Left forelimb (tissue), 1 donor: ENCODE data around the gene SELENOV.
A peak's percentile ranks its signal among the peaks of the same experiment; 100 is the strongest.
"Not testable (repeated sequence)": the region's sequence is repeated elsewhere in the genome, so short reads cannot be mapped to it uniquely, and the experiment has no call there.

ENCODE experiments used
- DNase-seq: peaks from one replicate; pipeline ENCODE4 v3.0.0-alpha.2; 2018; ENCODE audit warnings: low spot score

SELENOV gene, protein sequence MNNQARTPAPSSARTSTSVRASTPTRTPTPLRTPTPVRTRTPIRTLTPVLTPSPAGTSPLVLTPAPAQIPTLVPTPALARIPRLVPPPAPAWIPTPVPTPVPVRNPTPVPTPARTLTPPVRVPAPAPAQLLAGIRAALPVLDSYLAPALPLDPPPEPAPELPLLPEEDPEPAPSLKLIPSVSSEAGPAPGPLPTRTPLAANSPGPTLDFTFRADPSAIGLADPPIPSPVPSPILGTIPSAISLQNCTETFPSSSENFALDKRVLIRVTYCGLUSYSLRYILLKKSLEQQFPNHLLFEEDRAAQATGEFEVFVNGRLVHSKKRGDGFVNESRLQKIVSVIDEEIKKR

DNA sequence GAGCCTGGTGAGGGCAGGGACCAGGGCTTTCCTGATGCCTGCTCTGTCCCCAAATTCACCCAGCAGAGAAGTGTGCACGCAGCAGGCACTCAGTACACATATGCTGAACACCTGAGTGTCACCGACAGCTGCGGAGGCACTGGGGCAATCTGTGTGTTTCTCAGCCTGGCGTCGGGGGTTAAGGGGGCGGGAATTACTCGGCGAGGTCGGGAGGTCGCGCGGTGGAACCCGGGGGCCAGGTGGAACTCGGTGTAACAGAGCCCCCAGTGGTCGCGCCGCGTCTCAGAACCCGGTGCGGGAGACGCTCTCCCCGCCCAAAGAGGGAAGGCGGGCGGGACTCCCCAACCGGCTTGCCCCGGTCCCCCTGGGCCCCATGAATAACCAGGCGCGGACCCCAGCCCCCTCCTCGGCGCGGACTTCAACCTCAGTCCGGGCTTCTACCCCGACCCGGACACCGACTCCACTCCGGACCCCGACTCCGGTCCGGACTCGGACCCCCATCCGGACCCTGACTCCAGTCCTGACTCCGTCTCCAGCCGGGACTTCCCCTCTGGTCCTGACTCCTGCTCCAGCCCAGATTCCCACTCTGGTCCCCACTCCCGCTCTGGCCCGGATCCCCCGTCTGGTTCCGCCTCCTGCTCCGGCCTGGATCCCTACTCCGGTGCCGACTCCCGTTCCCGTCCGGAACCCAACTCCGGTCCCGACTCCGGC lies at the start of gene SELENOV:
SELENOV (plus strand) TSS at position 300 of the 711 bp plus-strand sequence; CDS start at position 374, 74 bp downstream.
- no peak for DNase-seq

DNA sequence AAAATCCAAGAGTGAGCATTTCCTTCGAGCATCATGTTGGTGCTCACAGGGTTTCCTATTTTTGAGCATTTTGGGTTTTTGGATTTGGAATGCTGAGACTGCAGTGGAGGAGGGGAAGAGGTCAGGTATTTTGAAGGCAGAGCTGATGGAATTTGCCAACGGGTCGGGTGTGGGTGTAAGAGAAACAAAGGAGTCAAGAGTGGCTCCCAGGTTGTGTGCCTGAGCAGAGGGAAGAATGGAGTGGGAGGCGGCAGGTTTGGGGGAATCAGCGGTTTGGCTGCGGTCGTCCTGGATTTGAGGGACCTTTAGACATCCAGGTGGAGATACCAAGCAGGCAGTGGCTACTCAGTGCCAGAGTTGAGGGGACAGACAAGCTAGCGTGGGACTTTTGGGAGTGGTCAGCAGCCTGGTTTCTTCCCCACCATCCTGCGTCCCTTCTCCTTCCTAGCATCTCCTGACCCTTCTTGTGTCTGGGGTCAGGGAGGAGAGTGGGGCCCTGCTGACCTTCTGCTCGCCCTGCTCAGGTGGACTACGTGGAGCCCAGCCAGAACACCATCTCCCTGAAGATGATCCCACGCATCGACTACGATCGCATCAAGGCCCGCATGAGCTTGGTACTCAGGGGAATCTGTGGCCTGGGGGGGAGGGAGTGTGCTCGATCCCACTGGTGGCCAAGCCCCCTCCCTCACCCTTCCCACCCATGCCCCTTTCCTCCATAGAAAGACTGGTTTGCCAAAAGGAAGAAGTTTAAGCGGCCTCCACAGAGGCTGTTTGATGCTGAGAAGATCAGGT lies 48.8 kb upstream of the SELENOV start:
- no peak for DNase-seq

DNA sequence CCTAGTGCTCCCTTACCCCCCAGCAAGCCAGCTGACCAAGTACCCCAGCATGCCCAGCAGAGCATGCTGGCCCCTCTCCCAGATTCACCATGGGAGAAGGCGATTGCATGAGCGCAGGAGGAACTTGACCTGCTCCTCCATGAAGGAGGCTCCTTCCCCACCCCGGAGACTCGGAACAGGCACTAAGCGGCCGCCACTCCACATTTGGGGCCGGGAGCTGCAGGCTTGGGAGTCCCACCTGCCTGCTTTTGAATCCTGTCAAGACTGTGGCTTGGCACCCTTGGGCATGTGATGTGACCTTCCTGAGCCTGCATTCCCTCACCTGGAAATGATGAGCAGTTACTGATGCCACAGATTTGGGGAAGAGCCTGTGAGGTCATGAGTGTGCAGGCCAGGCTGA lies 47.0 kb upstream of the SELENOV start:
- no peak for DNase-seq

DNA sequence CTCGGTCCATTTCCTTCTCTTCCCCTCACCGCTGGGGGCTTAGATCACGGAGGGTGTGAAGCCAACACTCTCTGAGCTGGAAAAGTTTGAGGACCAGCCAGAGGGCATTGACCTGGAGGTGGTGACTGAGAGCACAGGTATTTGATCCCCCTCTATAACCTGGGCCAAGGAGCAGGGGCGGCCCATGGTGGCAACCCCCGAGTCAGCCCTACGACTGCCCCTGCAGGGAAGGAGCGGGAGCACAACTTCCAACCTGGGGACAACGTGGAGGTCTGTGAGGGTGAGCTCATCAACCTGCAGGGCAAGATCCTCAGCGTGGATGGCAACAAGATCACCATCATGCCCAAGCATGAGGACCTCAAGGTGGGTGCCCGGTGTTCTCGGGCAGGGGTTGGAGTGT lies 45.9 kb upstream of the SELENOV start:
- DNase-seq: no peak

DNA sequence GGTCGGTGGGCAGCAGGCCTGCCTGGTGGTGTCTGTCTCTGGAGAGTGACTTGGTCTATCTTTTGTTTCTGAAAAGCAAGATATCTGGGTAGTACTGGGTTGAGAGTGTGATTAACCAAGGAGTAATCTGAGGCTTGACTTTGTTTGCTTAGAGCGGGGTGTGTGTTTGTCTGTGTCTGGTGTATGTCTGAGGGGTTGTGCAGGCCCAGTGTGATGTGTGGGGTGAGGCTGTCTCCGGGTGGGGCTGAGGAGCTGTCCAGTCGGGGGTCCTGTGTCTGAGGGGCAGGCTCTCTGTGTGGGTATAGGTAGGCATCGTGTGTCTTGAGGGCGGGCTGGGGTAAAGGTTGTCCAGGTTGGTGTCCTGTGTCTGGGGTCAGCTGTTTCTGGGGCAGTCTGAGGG lies 45.4 kb upstream of the SELENOV start:
- no peak for DNase-seq

DNA sequence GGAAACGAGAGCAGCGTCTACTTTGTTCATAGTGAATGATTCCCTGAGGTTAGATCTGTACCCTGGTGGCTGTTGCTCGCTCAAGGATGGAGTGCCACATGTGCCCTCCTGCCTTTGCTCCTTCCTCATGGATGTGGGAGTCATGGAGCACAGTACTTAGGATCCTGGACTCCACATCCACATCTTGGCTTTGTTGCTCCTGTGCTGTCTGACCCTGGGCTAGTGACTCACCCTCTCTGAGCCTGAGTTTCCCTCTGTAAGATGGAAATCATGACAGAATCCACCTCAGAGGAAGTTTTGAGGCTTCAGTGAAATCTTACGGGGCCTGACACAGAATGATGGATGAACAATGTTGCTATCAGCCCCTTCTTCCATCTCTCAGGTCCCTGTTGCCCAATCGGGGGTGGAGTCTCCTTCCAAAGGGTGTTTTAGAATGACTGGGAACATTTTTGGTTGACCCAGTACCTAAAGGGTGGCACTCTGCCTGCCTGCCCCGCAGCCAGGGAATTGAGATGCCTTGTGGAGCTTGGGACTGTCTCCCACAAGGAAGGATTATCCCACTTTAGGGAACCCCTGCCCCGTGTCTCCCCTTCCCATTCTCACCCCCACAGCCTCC lies 44.1 kb upstream of the SELENOV start:
- no peak for DNase-seq

DNA sequence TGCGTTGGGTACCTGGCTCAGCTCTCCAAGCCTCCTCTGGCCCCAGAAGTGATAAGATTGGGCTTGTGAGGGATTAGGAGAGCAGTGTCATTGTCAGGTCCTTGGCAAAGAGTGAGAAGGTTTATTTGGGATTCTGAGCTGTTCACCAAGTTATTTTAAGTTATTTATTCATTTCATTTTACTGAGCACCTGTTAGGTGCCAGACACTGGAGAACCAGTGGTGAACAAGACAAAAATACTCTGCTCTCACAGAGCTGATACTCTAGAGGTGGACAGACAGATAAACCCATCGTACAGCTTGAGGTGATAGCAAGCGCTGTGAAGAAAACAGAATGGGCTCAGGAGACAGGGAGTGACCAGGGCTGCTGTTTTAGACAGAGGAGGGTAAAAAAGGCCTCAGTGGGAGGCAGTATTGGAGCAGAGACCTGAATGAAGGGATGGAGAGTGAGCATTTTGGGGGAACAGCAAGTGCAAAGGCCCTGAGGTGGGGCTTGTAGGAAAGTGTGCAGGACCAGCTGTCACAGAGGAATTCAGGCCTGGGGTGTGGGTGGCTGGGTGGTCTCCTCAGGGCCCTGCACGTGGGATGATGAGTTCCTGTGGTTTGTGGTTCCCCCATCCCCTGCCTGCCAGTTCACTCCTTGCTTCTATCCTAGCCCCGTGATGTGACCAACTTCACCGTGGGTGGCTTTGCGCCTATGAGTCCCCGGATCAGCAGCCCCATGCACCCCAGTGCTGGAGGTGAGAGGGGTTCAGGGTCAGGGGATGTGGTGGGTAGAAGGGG lies 43.0 kb upstream of the SELENOV start:
- DNase-seq: no peak

DNA sequence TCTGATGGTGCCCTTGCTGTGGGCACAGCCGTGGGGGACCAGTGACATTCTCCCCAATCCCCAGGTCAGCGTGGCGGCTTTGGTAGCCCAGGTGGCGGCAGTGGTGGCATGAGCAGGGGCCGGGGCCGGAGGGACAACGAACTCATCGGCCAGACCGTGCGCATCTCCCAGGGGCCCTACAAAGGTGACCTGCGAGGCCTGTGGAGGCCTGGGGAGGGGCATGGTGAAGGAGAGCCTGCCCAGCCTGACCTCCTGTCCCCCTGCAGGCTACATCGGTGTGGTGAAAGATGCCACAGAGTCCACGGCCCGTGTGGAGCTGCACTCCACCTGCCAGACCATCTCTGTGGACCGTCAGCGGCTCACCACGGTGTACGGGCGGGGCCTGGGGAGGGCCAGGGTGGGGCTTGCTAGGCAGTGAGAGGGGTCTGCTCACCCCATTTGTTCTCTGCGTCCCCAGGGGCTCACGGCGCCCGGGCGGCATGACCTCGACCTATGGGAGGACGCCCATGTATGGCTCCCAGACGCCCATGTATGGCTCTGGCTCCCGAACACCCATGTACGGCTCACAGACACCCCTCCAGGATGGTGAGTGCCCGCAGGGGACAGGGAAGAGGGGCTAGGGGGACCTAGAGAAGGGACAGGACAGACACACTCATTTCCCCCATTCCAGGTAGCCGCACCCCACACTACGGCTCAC lies 42.0 kb upstream of the SELENOV start:
- no peak for DNase-seq

DNA sequence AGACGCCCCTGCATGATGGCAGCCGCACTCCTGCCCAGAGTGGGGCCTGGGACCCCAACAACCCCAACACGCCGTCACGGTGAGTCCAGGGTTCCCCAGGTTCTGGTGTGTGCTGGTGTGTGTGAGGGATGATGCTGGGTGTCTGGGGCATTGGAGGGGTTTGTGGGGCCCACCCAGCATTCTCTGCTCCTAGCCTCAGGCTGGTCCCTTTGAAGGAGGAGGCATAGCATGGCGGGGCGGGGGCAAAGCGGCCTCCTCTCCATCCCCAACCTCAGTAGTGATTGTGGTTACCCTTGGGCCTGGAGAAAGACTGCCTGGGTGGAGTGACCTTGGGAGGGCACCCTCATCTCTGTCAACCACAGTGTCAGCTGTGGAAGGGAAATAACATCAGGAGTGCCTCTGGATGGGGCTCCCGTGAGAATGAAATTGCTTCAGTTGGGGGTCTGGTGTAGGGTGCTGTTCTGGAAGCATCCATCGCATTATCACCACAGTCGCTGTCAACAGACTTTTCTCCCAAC lies 41.4 kb upstream of the SELENOV start:
- no peak for DNase-seq

DNA sequence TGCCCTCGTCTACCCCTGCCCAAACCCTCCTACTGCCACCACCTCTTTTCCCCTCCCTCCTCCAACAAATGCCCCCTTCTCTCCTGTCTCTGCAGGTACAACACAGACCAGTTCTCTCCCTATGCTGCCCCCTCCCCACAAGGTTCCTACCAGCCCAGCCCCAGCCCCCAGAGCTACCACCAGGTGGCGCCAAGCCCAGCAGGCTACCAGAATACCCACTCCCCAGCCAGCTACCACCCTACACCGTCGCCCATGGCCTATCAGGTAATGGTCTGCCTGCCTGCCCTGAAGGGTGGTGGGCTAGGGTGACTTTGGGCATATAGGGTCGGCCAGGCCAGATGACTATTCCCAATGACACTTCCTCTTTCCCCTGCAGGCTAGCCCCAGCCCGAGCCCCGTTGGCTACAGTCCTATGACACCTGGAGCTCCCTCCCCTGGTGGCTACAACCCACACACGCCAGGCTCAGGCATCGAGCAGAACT lies 40.8 kb upstream of the SELENOV start:
- no peak for DNase-seq

DNA sequence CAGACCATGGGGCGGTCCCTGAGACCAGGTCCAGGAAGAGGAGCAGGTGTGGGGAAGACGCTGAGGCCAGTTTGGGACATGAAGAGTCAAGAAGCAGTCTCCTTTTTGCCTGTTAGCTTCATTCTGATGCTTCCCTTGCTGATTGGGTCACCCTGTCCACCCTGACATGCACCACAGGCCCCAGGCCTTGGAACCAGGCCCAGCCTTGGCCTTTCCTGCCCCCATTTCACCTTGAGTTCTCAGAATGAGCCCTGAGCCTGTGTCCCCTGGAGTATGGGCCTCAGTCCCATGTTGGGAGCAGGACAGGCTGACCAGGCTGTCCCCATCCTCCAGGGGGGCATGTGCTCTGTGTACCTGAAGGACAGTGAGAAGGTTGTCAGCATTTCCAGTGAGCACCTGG lies 39.2 kb upstream of the SELENOV start:
- DNase-seq: no peak

DNA sequence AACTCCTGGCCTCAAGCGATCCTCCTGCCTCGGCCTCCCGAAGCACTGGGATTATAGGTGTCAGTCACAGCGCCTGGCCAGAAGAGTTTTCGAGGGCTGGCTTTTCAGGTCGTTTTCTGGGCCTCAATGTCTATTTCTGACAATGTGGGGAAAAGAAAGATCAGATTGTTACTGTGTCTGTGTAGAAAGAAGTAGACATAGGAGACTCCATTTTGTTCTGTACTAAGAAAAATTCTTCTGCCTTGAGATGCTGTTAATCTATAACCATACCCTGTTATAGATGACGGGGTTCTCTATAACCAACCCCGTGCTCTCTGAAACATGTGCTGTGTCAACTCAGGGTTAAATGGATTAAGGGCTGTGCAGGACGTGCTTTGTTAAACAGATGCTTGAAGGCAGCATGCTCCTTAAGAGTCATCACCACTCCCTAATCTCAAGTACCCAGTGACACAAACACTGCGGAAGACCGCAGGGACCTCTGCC lies 35.6 kb upstream of the SELENOV start:
- not testable (repeated sequence) for DNase-seq

DNA sequence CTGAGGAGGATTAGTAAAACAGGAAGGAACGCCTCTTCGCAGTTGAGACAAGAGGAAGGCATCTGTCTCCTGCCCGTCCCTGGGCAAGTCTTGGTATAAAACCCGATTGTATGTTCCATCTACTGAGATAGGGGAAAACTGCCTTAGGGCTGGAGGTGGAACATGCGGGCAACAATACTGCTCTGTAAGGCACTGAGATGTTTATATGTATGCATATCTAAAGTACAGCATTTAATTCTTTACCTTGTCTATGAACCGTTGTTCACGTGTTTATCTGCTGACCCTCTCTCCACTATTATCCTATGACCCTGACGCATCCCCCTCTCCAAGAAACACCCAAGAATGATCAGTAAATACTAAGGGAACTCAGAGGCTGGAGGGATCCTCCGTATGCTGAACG lies 35.0 kb upstream of the SELENOV start:
- no peak for DNase-seq

DNA sequence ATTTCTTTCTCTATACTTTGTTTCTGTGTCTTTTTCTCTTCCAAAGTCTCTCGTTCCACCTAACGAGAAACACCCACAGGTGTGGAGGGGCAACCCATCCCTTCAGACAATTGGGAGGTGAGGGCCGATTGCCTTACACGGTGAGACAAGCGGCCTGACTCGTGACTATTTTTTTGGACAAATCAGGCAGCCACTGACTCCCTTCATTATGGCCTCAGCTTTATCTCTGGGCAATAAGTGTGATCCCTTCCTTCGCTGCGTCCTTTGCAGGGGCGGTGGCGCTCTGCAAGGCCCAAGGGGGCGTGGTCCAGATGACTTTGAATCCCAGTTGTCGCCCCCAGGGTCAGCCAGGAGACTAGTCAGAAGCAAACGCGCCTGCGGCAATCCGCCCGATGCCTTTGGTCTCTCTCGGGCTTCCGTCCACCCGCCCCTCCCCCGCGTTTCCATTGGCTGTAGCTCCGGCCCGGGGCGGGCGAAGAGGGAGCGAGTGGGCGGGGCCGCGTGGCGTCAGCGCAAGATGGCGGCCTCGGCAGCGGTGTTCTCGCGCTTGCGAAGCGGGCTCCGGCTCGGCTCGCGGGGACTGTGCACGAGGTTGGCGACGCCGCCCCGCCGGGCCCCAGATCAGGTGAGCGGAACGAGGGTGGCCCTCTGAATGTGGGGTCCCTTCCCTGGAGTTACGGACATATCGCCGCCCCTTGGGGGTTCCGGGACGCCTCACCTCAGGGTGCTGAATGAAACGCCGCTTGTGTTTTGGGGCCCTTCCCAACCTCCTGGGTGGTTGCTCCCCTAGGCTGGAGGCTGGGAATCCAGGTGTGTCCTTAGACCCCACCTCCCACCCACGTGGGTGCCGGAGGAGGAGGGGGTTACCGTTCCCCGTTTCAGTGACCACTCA lies 34.4 kb upstream of the SELENOV start, which contains the start of gene TIMM50:
TIMM50 (plus strand) TSS at position 502 of the 892 bp plus-strand sequence; CDS start at position 518, 16 bp downstream.
- peak; percentile 98 for DNase-seq

DNA sequence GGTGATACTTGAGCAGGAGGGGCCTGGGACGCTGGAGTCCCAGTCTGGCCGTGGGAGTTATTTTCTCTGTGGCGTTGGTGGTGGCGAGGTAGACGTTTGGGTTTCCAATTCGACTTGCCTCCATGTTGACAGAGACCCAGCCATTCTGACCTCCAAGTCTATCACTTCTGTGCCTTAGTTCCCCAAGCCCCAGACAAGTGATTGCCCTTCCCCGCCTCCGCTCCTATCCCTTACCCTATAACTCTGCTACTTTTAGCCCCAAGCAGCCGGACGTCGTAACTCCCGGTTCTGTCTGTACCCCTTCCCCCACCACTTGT lies 33.8 kb upstream of the SELENOV start:
- no peak for DNase-seq

DNA sequence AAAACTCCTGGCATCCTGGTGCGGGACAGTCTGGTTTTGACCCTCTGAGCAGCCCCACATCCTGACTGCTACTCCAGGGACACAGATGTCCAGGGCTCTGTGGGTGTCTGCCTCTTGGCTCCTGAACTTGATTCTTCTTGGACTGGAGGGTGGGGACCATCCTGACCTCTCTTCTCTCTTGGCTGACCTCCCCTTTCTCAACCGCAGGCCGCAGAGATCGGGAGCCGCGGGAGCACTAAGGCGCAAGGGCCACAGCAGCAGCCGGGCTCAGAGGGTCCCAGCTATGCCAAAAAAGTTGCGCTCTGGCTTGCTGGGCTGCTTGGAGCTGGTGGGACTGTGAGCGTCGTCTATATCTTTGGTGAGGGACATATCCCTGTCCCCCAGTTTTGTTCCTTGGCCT lies 33.3 kb upstream of the SELENOV start:
- DNase-seq: no peak

DNA sequence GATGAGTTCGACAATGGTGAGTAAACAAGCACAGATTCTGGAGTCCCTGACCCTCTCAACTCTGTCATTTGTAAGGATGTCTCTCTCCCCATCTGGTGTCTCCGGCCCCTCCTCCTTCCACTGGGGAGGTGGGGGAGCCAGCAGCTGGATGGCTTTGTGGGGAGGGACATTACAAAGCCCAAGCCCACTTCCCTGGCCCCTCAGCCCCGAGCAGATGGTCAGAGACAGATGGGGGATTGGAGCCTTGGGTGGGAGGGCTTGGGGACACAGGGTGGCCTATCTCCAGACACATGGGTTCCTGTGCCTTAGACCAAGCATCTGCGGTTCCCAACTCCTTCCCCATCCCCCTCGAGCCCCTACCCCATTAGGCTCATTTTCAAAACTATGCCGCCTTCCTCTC lies 31.8 kb upstream of the SELENOV start:
- DNase-seq: no peak

DNA sequence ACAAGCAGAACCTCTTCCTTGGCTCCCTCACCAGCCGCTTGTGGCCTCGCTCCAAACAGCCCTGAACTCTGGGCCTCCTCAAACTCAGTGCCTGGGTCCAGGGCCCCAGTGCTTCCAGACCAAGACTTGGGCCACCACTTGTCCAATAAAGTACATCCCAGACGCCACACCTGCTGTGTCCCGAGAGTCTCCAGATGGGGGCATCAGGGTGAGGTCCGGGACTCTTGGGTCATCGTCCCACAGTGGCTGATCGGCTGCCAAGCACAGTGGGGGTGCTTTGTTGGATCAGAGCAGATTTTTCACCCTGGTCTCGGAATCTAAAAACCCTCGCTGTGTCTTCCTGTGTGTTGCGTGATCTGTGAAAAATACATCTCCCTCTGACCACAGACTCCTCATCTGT lies 25.2 kb upstream of the SELENOV start:
- DNase-seq: no peak

DNA sequence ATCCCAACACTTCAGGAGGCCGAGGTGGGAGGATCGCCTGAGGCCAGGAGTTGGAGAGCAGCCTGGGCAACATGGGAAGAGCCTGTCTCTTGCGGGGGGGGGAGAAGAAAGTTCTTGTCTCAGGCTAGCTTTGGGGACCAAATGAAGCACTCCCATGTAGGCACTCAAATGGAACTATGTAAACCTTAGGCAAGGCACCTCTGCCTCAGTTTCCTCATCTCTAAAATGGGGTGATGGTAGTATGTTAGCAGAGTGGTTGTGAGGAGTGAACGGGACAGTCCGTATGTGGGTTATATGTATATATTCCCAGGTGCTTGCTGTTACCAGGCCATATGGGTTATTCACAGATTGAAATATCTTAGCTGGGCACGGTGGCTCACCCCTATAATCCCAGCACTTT lies 22.7 kb upstream of the SELENOV start:
- no peak for DNase-seq
